K562 (cell line): Measurements from ENCODE around the gene CDYL2. TPM values are rescaled to one million over a fixed set of nuclear protein-coding genes. Genes with fewer than 3 reads are reported as not detected.

Experiments
- ATAC-seq: fragments of 200-7000 bp; cut with Tn5 transposase; 3 replicates; pipeline ENCODE4 v1.9.1; 2020; ENCODE audit warnings: moderate library complexity
- BruUV-seq: library from RNA; stranded (reverse); fragments of 400-500 nt; replicated peaks from 2 replicates; lab custom pipeline; 2021; lab: Mats Ljungman, UMichigan
- CTCF ChIA-PET: fragments of 300-600 bp; formaldehyde crosslinking; extraction: SDS; loops from one replicate; lab custom pipeline; 2021; ENCODE audit warnings: low intra/inter-chr PET ratio; lab: Yijun Ruan, JAX
- POLR2A ChIA-PET: fragments of 300-600, 350-650 bp; sonication (Branson Sonifier 250); formaldehyde crosslinking; extraction: SDS; loops from one replicate; lab custom pipeline; 2021; ENCODE audit warnings: antibody characterized with exemption, inconsistent platforms; lab: Yijun Ruan, JAX
- DNase-seq, 4 experiments: peaks; one replicate each; pipeline versions ENCODE4 v3.0.0 to v3.0.0-alpha.2; 2011 to 2018; ENCODE audit warnings: low spot score in 3 of 4, mixed read lengths in 3 of 4; ENCODE audit errors: extremely low read depth in 1 of 4
- FAIRE-seq: peaks from 2 replicates; lab custom pipeline; 2011; peaks lifted over from hg19 to GRCh38; lab: Jason Lieb, UNC
- H2AFZ ChIP-seq: 2 replicates; pipeline ENCODE4 v1.6.0; 2011; ENCODE audit warnings: low read depth, low read length, control low read depth, inconsistent platforms
- H3K27ac ChIP-seq: fragments of 200-600 bp; 3 replicates; pipeline ENCODE4 v1.8.0; 2011; ENCODE audit warnings: low read depth, mild to moderate bottlenecking, control low read depth, inconsistent platforms, low read length, moderate library complexity, mixed read lengths; ENCODE audit errors: extremely low read depth
- H3K27me3 ChIP-seq, 2 experiments: fragments of 300-600 bp in 1 of 2; 2 replicates in 1 of 2; 3 replicates in 1 of 2; pipeline versions ENCODE4 v1.6.0 to v1.8.0; 2011; ENCODE audit warnings: inconsistent platforms in 2 of 2, low read length in 2 of 2, mild to moderate bottlenecking in 1 of 2, mixed read lengths in 1 of 2, moderate library complexity in 1 of 2; ENCODE audit not compliant: control insufficient read depth in 2 of 2, insufficient read depth in 2 of 2
- H3K36me3 ChIP-seq: fragments of 300-600 bp; 3 replicates; pipeline ENCODE4 v1.8.0; 2011; ENCODE audit warnings: mild to moderate bottlenecking, low read length, inconsistent platforms; ENCODE audit not compliant: control insufficient read depth, insufficient read depth
- H3K4me1 ChIP-seq, 2 experiments: fragments of 200-600 bp in 1 of 2; replicated peaks in 1 of 2; 2 replicates in 1 of 2; 3 replicates in 1 of 2; pipeline versions ENCODE4 v1.5.1 to v1.8.0; 2011; ENCODE audit warnings: inconsistent platforms in 2 of 2, low read length in 2 of 2, mild to moderate bottlenecking in 1 of 2, mixed read lengths in 1 of 2, moderate library complexity in 1 of 2; ENCODE audit not compliant: control insufficient read depth in 2 of 2, insufficient read depth in 2 of 2
- H3K4me2 ChIP-seq: 2 replicates; pipeline ENCODE4 v1.6.1; 2011; ENCODE audit warnings: low read length, control low read depth, inconsistent platforms, mixed read lengths; ENCODE audit not compliant: insufficient read depth
- H3K4me3 ChIP-seq: fragments of 200-600 bp; sonication (generic), shearing (Covaris generic); 2 replicates; pipeline ENCODE4 v1.5.1; 2016; ENCODE audit warnings: control low read depth, inconsistent platforms
- H3K79me2 ChIP-seq: fragments of 200-600 bp; 3 replicates; pipeline ENCODE4 v1.8.0; 2011; ENCODE audit warnings: low read length, inconsistent platforms; ENCODE audit not compliant: control insufficient read depth, insufficient read depth
- H3K9ac ChIP-seq, 2 experiments: 2 replicates each; pipeline versions ENCODE4 v1.6.0 to v1.6.1; 2011; ENCODE audit warnings: low read depth in 2 of 2, low read length in 2 of 2, control low read depth in 1 of 2, inconsistent platforms in 1 of 2, mild to moderate bottlenecking in 1 of 2, mixed read lengths in 1 of 2; ENCODE audit not compliant: insufficient read depth in 1 of 2
- H3K9me1 ChIP-seq: one replicate; pipeline ENCODE4 v1.6.0; 2011; ENCODE audit warnings: inconsistent platforms, mild to moderate bottlenecking, low read length, moderate library complexity; ENCODE audit not compliant: control insufficient read depth, insufficient read depth
- H3K9me3 ChIP-seq: replicated peaks from 2 replicates; pipeline ENCODE4 v1.5.1; 2011; ENCODE audit warnings: low read depth, low read length, inconsistent platforms; ENCODE audit not compliant: control insufficient read depth, insufficient read depth
- H4K20me1 ChIP-seq: replicated peaks from 2 replicates; pipeline ENCODE4 v1.6.1; 2011; ENCODE audit warnings: low read length, inconsistent platforms, mixed read lengths; ENCODE audit not compliant: control insufficient read depth, insufficient read depth
- ATF7 ChIP-seq: fragments of 450-650 bp; IDR thresholded peaks from 2 replicates; pipeline ENCODE4 v1.7.1; 2014; ENCODE audit warnings: mild to moderate bottlenecking, moderate library complexity
- TEAD4 ChIP-seq, 2 experiments: sonication (generic) in 1 of 2; formaldehyde crosslinking in 1 of 2; IDR thresholded peaks; 2 replicates each; pipeline versions ENCODE4 v1.6.1 to v1.8.0; 2012 to 2022; ENCODE audit warnings: borderline replicate concordance in 1 of 2, inconsistent platforms in 1 of 2, low read length in 1 of 2, mild to moderate bottlenecking in 1 of 2, missing genetic modification reagents in 1 of 2
- WGBS: fragments of 100-300 bp; shearing (Covaris generic); methylation state at CpG from one replicate; pipeline ENCODE4 v1.1.6; 2016; ENCODE audit warnings: low coverage, mixed read lengths; ENCODE audit not compliant: insufficient coverage; ENCODE audit errors: missing lambda C conversion rate; 5-methylcytosine and 5-hydroxymethylcytosine counted together
- in situ Hi-C: fragments of 300-500 bp; cut with MboI; formaldehyde crosslinking; loops from 4 replicates; pipeline ENCODE4 v1.15.0; 2018; ENCODE audit warnings: inconsistent platforms, mixed read lengths
- intact Hi-C: fragments of 100-400 bp; cut with micrococcal nuclease; formaldehyde crosslinking; loops from 2 replicates; pipeline ENCODE4 v1.14.2; 2022
- polyA plus RNA-seq, 8 experiments: library from polyadenylated mRNA; depleted of rRNA in 4 of 8; stranded (reverse) in 5 of 8; unstranded in 3 of 8; fragments of >200 nt; fragmentation: Nextera tagmentation in 2 of 8; fragmentation: Illumina TruSeq in 1 of 8; extraction: Ambion mirVana in 2 of 8; extraction: Trizol in 1 of 8; gene quantifications; 2 replicates each; pipeline versions ENCODE4 v1.2.1 to v1.2.3, GENCODE V29; 2011 to 2014; ENCODE audit warnings: inconsistent platforms in 1 of 8, missing spikeins in 1 of 8
- total RNA-seq, 7 experiments: library from RNA; depleted of rRNA in 6 of 7; stranded (reverse); fragments of >200 nt in 6 of 7; fragmentation: Illumina TruSeq in 2 of 7; extraction: Trizol in 2 of 7; gene quantifications; 2 replicates each; pipeline versions ENCODE4 v1.2.1 to v1.2.3, GENCODE V29; 2011 to 2021; ENCODE audit warnings: low replicate concordance in 1 of 7
- TF ChIP-seq, protein P1 (sequence below): fragments of 250-450 bp; sonication (Bioruptor Pico); IDR thresholded peaks from 2 replicates; pipeline ENCODE4 v1.8.0; 2021; ENCODE audit warnings: moderate library complexity, mild to moderate bottlenecking, inconsistent platforms
- TF ChIP-seq, protein P2 (sequence below): fragments of 450-650 bp; IDR thresholded peaks from 2 replicates; pipeline ENCODE4 v1.6.1; 2016; ENCODE audit warnings: antibody characterized with exemption
- TF ChIP-seq, protein P3 (sequence below): IDR thresholded peaks from 2 replicates; pipeline ENCODE4 v1.6.1; 2012; ENCODE audit warnings: low read depth, low read length, improper control_type of control experiment, borderline replicate concordance

The CDYL2 gene
- total and polyA plus RNA-seq, 9 of the 15 experiments (the other 6 are each of a cell fraction or from before 2014, with no cell fraction given): under 0.01 to 0.04 (median 0.01) TPM; not detected in 6

DNA sequence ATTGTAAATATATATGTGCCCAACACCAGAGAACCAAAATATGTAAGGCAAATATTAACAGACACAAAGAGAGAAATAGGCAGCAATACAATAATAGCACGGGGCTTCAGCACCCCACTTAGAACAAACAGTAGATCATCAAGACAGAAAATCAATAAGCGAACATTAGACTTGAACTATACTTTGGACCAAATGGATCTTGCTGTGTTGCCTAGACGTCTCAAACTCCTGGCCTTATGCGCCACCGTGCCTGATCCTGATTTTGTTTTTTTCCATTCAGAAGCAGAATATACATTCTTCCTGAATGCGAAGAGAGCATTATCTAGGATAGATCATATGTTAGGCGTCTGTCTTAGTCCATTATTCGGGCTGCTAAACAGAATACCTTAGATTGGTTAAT lies 41.9 kb upstream of the CDYL2 start:
- intact Hi-C loops: no loop called here
- Histone ChIP-seq H4K20me1 (no peaks in the 10 kb centered on the region), H3K9ac (no peak overlapping the region), H3K79me2 (no peaks in the 10 kb centered on the region), H3K4me3 (no peak overlapping the region), H3K36me3 (no peaks in the 10 kb centered on the region), H3K27ac (no peak overlapping the region), H3K4me1 (no peaks in the 10 kb centered on the region), H3K4me2 (no peak overlapping the region), H3K9me1 (no peaks in the 10 kb centered on the region), H3K9me3 (no peaks in the 10 kb centered on the region), H3K27me3 (no peaks in the 10 kb centered on the region), H2AFZ (no peak overlapping the region)
- ChIA-PET POLR2A (no interaction called here), CTCF (no interaction called here)
- WGBS: 4% methylated on average over 8 of the region's 8 CpGs
- no peak for DNase-seq
- in situ Hi-C loops: no loop called here
- TF ChIP-seq, protein P1, sequence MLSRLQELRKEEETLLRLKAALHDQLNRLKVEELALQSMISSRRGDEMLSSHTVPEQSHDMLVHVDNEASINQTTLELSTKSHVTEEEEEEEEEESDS (CRISPR knock-in tag): no peak
- TF ChIP-seq, protein P2, sequence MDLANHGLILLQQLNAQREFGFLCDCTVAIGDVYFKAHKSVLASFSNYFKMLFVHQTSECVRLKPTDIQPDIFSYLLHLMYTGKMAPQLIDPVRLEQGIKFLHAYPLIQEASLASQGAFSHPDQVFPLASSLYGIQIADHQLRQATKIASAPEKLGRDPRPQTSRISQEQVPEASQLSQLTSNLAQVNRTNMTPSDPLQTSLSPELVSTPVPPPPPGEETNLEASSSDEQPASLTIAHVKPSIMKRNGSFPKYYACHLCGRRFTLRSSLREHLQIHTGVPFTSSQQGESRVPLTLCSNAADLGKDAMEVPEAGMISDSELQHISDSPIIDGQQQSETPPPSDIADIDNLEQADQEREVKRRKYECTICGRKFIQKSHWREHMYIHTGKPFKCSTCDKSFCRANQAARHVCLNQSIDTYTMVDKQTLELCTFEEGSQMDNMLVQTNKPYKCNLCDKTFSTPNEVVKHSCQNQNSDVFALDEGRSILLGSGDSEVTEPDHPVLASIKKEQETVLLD: no peak
- TF ChIP-seq ATF7 (no peak), TEAD4 (IDR thresholded peaks at IDR 0.05; ENCODE audit: low read length) (no peak), TEAD4 (CRISPR knock-in tag; IDR thresholded peaks at IDR 0.05; ENCODE audit: borderline replicate concordance) (no peak)
- TF ChIP-seq, protein P3, sequence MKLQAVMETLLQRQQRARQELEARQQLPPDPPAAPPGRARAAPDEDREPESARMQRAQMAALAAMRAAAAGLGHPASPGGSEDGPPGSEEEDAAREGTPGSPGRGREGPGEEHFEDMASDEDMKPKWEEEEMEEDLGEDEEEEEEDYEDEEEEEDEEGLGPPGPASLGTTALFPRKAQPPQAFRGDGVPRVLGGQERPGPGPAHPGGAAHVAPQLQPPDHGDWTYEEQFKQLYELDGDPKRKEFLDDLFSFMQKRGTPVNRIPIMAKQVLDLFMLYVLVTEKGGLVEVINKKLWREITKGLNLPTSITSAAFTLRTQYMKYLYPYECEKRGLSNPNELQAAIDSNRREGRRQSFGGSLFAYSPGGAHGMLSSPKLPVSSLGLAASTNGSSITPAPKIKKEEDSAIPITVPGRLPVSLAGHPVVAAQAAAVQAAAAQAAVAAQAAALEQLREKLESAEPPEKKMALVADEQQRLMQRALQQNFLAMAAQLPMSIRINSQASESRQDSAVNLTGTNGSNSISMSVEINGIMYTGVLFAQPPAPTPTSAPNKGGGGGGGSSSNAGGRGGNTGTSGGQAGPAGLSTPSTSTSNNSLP: no peak
- BruUV-seq: no TSS peak
- FAIRE-seq: no peak
- ATAC-seq: no peak
